HG03103 (cell line): ENCODE data around the gene RPS6KA3.
A peak's percentile ranks its signal among the peaks of the same experiment; 100 is the strongest.

Experiments
- ATAC-seq: cut with Tn5 transposase; IDR thresholded peaks from one replicate; pipeline ENCODE4 v1.9.1; 2021; ENCODE audit warnings: low read depth; ENCODE audit not compliant: unreplicated experiment

RPS6KA3 gene

GRCh38 chrX:20266810-20267606 is at the start of gene RPS6KA3:
TSS of gene RPS6KA3 (minus strand) at chrX:20266909. CDS start at chrX:20266632, 277 bp downstream.
- peak; percentile 72 for ATAC-seq

GRCh38 chrX:20315140-20315539 is 48.4 kb upstream of the RPS6KA3 start:
- peak; percentile 83 for ATAC-seq

- ATAC-seq, result no peak
These were observed 47.2 kb upstream of the RPS6KA3 start for GRCh38 chrX:20313899-20314298.

GRCh38 chrX:20312018-20312417 is 45.3 kb upstream of the RPS6KA3 start:
- ATAC-seq, result no peak

- ATAC-seq, result peak; percentile 52
These were observed 44.8 kb upstream of the RPS6KA3 start for GRCh38 chrX:20311505-20311904.

- no peak for ATAC-seq
These were observed 43.1 kb upstream of the RPS6KA3 start for GRCh38 chrX:20309806-20310205.

- ATAC-seq, result no peak
These were observed 40.0 kb upstream of the RPS6KA3 start for GRCh38 chrX:20306668-20307067.

GRCh38 chrX:20300822-20301221 is 34.1 kb upstream of the RPS6KA3 start:
- ATAC-seq, result no peak

GRCh38 chrX:20294957-20295356 is 28.2 kb upstream of the RPS6KA3 start:
- ATAC-seq, result no peak

GRCh38 chrX:20294284-20294683 is 27.6 kb upstream of the RPS6KA3 start:
- no peak for ATAC-seq

- no peak for ATAC-seq
These were observed 18.8 kb upstream of the RPS6KA3 start for GRCh38 chrX:20285511-20285910.

GRCh38 chrX:20284992-20285391 is 18.3 kb upstream of the RPS6KA3 start:
- no peak for ATAC-seq

GRCh38 chrX:20284444-20284843 is 17.7 kb upstream of the RPS6KA3 start:
- ATAC-seq, result no peak

GRCh38 chrX:20280938-20281337 is 14.2 kb upstream of the RPS6KA3 start:
- no peak for ATAC-seq

- no peak for ATAC-seq
These were observed 7.4 kb upstream of the RPS6KA3 start for GRCh38 chrX:20274121-20274520.

GRCh38 chrX:20271730-20272129 is 5.0 kb upstream of the RPS6KA3 start:
- no peak for ATAC-seq

- no peak for ATAC-seq
These were observed 4.5 kb upstream of the RPS6KA3 start for GRCh38 chrX:20271186-20271585.

- ATAC-seq, result no peak
These were observed 3.8 kb upstream of the RPS6KA3 start for GRCh38 chrX:20270562-20270890.

GRCh38 chrX:20269848-20270561 is 3.3 kb upstream of the RPS6KA3 start:
- no peak for ATAC-seq

GRCh38 chrX:20267931-20268701 is 1.4 kb upstream of the RPS6KA3 start:
- ATAC-seq, result no peak

- no peak for ATAC-seq
These were observed 860 bp upstream of the RPS6KA3 start for GRCh38 chrX:20267607-20267930.
